Muscle of leg (tissue), 16 donors: ENCODE measurements around the gene CALCOCO1. TPM values are rescaled to one million over a fixed set of nuclear protein-coding genes. Genes with fewer than 3 reads are reported as not detected.
"Not testable (repeated sequence)": the region's sequence is repeated elsewhere in the genome, so short reads cannot be mapped to it uniquely, and the experiment has no call there.

Source experiments
- DNase-seq: peaks from one replicate; pipeline ENCODE4 v3.0.0; 2013
- H3K27ac ChIP-seq: one replicate; pipeline ENCODE4 v1.5.1; 2013; ENCODE audit warnings: mild to moderate bottlenecking, low read length, control low read depth
- H3K27me3 ChIP-seq: one replicate; pipeline ENCODE4 v1.6.1; 2013; ENCODE audit warnings: low read length; ENCODE audit not compliant: control insufficient read depth, insufficient read depth
- H3K36me3 ChIP-seq: one replicate; pipeline ENCODE4 v1.6.1; 2013; ENCODE audit warnings: low read length; ENCODE audit not compliant: control insufficient read depth, insufficient read depth
- H3K4me1 ChIP-seq: one replicate; pipeline ENCODE4 v1.6.1; 2013; ENCODE audit warnings: low read length; ENCODE audit not compliant: control insufficient read depth, insufficient read depth
- H3K4me3 ChIP-seq: one replicate; pipeline ENCODE4 v1.5.1; 2013; ENCODE audit warnings: low read length, control low read depth
- H3K9me3 ChIP-seq: replicated peaks from 2 replicates; pipeline ENCODE4 v1.6.1; 2013; ENCODE audit warnings: low read depth, low read length; ENCODE audit not compliant: control insufficient read depth
- WGBS: methylation state at CpG from one replicate; pipeline ENCODE4 v1.1.5; 2013; ENCODE audit warnings: missing lambda C conversion rate; ENCODE audit not compliant: insufficient coverage; 5-methylcytosine and 5-hydroxymethylcytosine counted together
- long read RNA-seq, 11 donors: transcript quantifications; one replicate each; lab custom pipeline, GENCODE V29; 2026
- polyA plus RNA-seq, 8 donors: library from polyadenylated mRNA; unstranded; fragments of 120-200 nt; gene quantifications; one replicate each; pipeline versions ENCODE4 v1.2.1 to v1.2.3, GENCODE V29; 2013; ENCODE audit warnings: inconsistent platforms in 1 of 8, low replicate concordance in 1 of 8; ENCODE audit not compliant: insufficient read length in 8 of 8, insufficient read depth in 1 of 8
- total RNA-seq: library from RNA; stranded (reverse); fragments of 120-200 nt; gene quantifications from one replicate; pipeline ENCODE4 v1.2.4, GENCODE V29; 2013

CALCOCO1 gene
- 96.6 TPM for total RNA-seq
- polyA plus RNA-seq: 10 to 100 TPM; 65.9 to 85.7 (median 77.3) TPM
- long read RNA-seq, donor 1, partial matches to known transcripts: 11 of 14 reads
- long read RNA-seq, donor 1, other reads (novel, unspliced or antisense): 0 of 14 reads
- long read RNA-seq, donor 2, partial matches to known transcripts: 0 of 2 reads
- long read RNA-seq, donor 2, other reads (novel, unspliced or antisense): 0 of 2 reads
- long read RNA-seq, donor 3, transcript CALCOCO1-218 (15 exons, 2,291 nt): major isoform, 13 of 36 reads
- long read RNA-seq, donor 3, partial matches to known transcripts: 21 of 36 reads
- long read RNA-seq, donor 3, other reads (novel, unspliced or antisense): 0 of 36 reads
- long read RNA-seq, donor 4, partial matches to known transcripts: 0 of 4 reads
- long read RNA-seq, donor 4, other reads (novel, unspliced or antisense): 0 of 4 reads
- long read RNA-seq, donor 5, transcript CALCOCO1-218 (15 exons, 2,291 nt): major isoform, 10 of 71 reads
- long read RNA-seq, donor 5, partial matches to known transcripts: 60 of 71 reads
- long read RNA-seq, donor 5, other reads (novel, unspliced or antisense): 0 of 71 reads
- long read RNA-seq, donor 6, transcript CALCOCO1-218 (15 exons, 2,291 nt): major isoform, 13 of 37 reads
- long read RNA-seq, donor 6, partial matches to known transcripts: 14 of 37 reads
- long read RNA-seq, donor 6, other reads (novel, unspliced or antisense): 6 of 37 reads
- long read RNA-seq, donor 7, transcript CALCOCO1-218 (15 exons, 2,291 nt): major isoform, 5 of 20 reads
- long read RNA-seq, donor 7, partial matches to known transcripts: 11 of 20 reads
- long read RNA-seq, donor 7, other reads (novel, unspliced or antisense): 0 of 20 reads
- long read RNA-seq, donor 8, partial matches to known transcripts: 0 of 6 reads
- long read RNA-seq, donor 8, other reads (novel, unspliced or antisense): 0 of 6 reads
- long read RNA-seq, donor 9, partial matches to known transcripts: 9 of 10 reads
- long read RNA-seq, donor 9, other reads (novel, unspliced or antisense): 0 of 10 reads
- long read RNA-seq, donor 10, partial matches to known transcripts: 6 of 13 reads
- long read RNA-seq, donor 10, other reads (novel, unspliced or antisense): 0 of 13 reads
- long read RNA-seq, donor 11, transcript CALCOCO1-218 (15 exons, 2,291 nt): major isoform, 5 of 10 reads
- long read RNA-seq, donor 11, partial matches to known transcripts: 0 of 10 reads
- long read RNA-seq, donor 11, other reads (novel, unspliced or antisense): 0 of 10 reads

GRCh38 chr12:53727310-53728041, at the start of gene CALCOCO1:
TSS of gene CALCOCO1 (minus strand) at chr12:53727452. CDS start at chr12:53725242, 2,210 bp downstream.
- Histone ChIP-seq H3K4me3 (peak within 1 kb of the TSS; percentile 94), H3K27me3 (peaks cover 3% of the 10 kb centered on the region), H3K36me3 (peaks cover 28% of the 10 kb centered on the region), H3K4me1 (peaks cover 19% of the 10 kb centered on the region), H3K9me3 (no peaks in the 10 kb centered on the region), H3K27ac (peak within 1 kb of the TSS; percentile 83)
- 2% methylated on average over 18 of the region's 38 CpGs for WGBS
- DNase-seq: peak; percentile 100

DNA sequence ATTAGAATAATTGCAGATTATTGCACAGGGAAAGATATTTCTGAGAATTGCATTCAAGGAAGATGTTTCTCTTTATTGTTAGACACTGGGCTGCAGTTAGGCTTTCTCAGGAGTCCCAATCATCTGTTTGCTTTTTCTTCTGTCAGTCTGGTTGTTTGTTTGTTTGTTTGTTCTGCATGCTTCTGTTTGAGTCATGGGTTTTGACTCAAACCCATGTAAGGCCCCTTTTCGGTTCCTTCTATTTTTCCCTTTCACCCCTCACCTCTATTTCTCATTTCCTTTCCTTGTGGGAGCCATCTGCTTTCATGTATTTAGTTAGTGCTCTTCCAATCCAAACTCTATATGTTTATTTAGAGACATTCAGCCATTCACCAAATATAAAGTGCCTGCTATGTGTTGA, 49.6 kb upstream of the CALCOCO1 start:
- no peak overlapping the region for H3K4me3 ChIP-seq
- WGBS: no CpG with 5 or more reads among the region's 1 CpG
- peaks cover 2% of the 10 kb centered on the region for H3K27me3 ChIP-seq
- DNase-seq: no peak
- no peaks in the 10 kb centered on the region for H3K36me3 ChIP-seq
- peaks cover 2% of the 10 kb centered on the region for H3K4me1 ChIP-seq
- no peak overlapping the region for H3K27ac ChIP-seq
- no peaks in the 10 kb centered on the region for H3K9me3 ChIP-seq

DNA sequence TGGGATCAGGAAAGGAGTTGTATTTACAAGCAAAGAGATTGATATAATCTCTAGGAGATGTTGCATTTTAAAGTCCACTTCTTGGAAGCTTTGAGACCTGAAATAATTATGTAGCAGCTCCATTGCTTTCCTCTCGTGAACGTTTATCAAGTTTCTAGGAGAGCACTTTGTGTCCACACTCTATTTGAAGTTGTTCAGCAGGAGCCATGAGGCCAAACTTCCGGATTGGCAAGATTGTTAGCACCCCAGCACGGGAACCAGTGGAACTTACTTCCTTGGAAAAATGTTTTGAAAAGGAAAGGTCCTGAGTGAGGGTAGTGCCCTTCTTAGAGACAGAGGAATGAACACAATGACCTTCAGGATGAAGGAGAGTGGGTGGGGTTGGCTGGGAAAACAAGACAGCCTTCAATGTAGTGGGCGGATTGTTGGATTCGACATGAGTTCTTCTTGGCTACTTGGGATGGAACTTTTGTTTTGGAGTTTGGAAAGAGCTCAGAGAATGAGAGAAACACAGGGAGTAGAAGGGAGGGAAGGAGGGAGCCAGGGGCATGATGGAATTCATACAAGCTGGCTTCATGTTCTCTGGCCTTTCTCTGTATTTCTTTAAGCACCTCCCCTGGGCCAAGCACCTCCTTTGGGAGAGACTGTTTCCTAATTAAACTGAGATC, 48.4 kb upstream of the CALCOCO1 start:
- Histone ChIP-seq H3K4me1 (peaks cover 2% of the 10 kb centered on the region), H3K27ac (peak overlapping the region; percentile 56), H3K4me3 (no peak overlapping the region), H3K9me3 (no peaks in the 10 kb centered on the region), H3K36me3 (no peaks in the 10 kb centered on the region), H3K27me3 (peaks cover 2% of the 10 kb centered on the region)
- DNase-seq: peak; percentile 93
- 29% methylated on average over 6 of the region's 6 CpGs for WGBS

DNA sequence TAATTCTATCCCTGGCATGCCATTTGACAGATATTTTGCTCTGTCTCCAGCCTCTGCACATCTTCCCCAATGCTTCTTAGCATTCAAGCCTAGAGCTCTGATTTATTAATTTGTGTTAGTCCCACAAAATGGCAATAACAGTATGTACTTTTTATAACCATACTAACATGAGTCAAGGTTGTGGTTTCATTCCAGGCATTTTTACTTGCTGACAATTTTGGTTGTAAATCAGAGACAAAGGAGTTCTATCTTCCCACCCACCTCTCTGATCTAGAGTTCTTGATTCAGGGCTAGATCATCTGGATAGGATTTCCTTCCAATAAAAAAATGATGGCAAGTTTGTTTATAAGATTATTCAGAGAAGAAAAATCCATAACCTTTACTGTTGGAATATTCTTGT, 43.0 kb upstream of the CALCOCO1 start:
- no peak for DNase-seq
- Histone ChIP-seq H3K36me3 (no peaks in the 10 kb centered on the region), H3K9me3 (no peaks in the 10 kb centered on the region), H3K27me3 (peaks cover 9% of the 10 kb centered on the region), H3K4me1 (no peaks in the 10 kb centered on the region), H3K4me3 (no peak overlapping the region), H3K27ac (no peak overlapping the region)

DNA sequence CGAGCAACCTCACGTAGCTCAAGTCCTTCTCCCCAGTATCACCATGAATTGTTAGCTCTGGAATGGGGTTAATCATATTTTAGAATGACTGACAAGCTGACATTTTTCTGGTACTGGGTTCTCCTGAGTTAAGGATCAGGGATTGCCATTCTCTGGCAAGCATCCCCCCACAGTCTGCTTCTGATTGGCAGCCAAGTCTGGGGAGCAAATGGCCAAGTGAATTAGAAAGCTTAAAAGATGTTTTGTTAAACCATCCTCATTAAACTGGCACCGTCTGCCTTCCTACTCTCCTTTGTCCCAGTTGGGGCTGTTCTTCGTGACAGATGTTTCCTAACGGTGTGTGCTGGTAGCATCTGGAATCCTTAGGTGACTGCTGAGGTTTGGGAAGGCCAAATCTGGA, 41.7 kb upstream of the CALCOCO1 start:
- no CpG with 5 or more reads among the region's 5 CpGs for WGBS
- H3K4me1 ChIP-seq: no peaks in the 10 kb centered on the region
- H3K9me3 ChIP-seq: no peaks in the 10 kb centered on the region
- no peak for DNase-seq
- H3K27ac ChIP-seq: no peak overlapping the region
- H3K27me3 ChIP-seq: peaks cover 14% of the 10 kb centered on the region
- no peak overlapping the region for H3K4me3 ChIP-seq
- no peaks in the 10 kb centered on the region for H3K36me3 ChIP-seq

- no CpG with 5 or more reads among the region's 3 CpGs for WGBS
- no peaks in the 10 kb centered on the region for H3K4me1 ChIP-seq
- DNase-seq: no peak
- H3K9me3 ChIP-seq: no peaks in the 10 kb centered on the region
- no peak overlapping the region for H3K27ac ChIP-seq
- H3K27me3 ChIP-seq: peaks cover 17% of the 10 kb centered on the region
- H3K36me3 ChIP-seq: no peaks in the 10 kb centered on the region
- no peak overlapping the region for H3K4me3 ChIP-seq
Observed at GRCh38 chr12:53766881-53767280, 39.6 kb upstream of the CALCOCO1 start.

- DNase-seq: no peak
- Histone ChIP-seq H3K36me3 (no peaks in the 10 kb centered on the region), H3K9me3 (no peaks in the 10 kb centered on the region), H3K4me3 (no peak overlapping the region), H3K27me3 (peaks cover 23% of the 10 kb centered on the region), H3K4me1 (no peaks in the 10 kb centered on the region), H3K27ac (no peak overlapping the region)
- 14% methylated on average over 1 of the region's 2 CpGs for WGBS
Observed at GRCh38 chr12:53765891-53766290, 38.6 kb upstream of the CALCOCO1 start.

GRCh38 chr12:53764615-53765014, 37.4 kb upstream of the CALCOCO1 start:
- no peaks in the 10 kb centered on the region for H3K4me1 ChIP-seq
- H3K27me3 ChIP-seq: peaks cover 35% of the 10 kb centered on the region
- DNase-seq: no peak
- WGBS: no CpG with 5 or more reads among the region's 4 CpGs
- H3K27ac ChIP-seq: no peak overlapping the region
- no peak overlapping the region for H3K4me3 ChIP-seq
- no peaks in the 10 kb centered on the region for H3K9me3 ChIP-seq
- no peaks in the 10 kb centered on the region for H3K36me3 ChIP-seq

DNA sequence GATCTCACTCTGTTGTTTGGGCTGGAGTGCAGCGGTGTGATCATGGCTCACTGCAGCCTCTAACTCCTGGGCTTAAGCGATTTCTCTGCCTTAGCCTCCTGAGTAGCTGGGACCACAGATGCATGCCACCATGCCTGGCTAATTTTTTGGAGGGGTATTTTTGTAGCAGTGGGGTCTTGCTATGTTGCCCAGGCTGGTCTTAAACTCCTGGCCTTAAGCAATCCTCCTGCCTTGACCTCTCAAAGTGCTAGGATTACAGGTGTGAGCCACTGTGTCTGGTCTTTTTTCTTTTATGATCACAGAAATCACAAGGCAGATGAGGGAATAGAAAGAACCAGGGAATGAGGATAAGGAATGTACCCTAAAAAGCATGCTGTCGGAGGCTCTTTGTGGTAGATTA, 35.5 kb upstream of the CALCOCO1 start:
- H3K4me3 ChIP-seq, H3K9me3 ChIP-seq, H3K4me1 ChIP-seq, H3K36me3 ChIP-seq, DNase-seq, H3K27ac ChIP-seq: not testable (repeated sequence)
- peaks cover 48% of the 10 kb centered on the region for H3K27me3 ChIP-seq
- WGBS: 88% methylated on average over 2 of the region's 3 CpGs
